H1 (cell line): ENCODE data around the gene ZNF581. TPM values are rescaled to one million over a fixed set of nuclear protein-coding genes. Genes with fewer than 3 reads are reported as not detected.

Experiments used
- CTCF ChIA-PET: fragments of 300-600 bp; sonication (Branson Sonifier 250); formaldehyde crosslinking; loops from one replicate; lab custom pipeline; 2021; ENCODE audit not compliant: partially characterized antibody; lab: Charles Lee
- POLR2A ChIA-PET: fragments of 300-600 bp; sonication (Branson Sonifier 250); formaldehyde crosslinking; loops from one replicate; lab custom pipeline; 2021; ENCODE audit warnings: inconsistent platforms; ENCODE audit not compliant: partially characterized antibody; lab: Charles Lee
- DNase-seq, 2 experiments: peaks; one replicate each; pipeline versions ENCODE4 v3.0.0 to v3.0.0-alpha.2; 2010 to 2022; ENCODE audit warnings: low spot score in 2 of 2, low read depth in 1 of 2, mixed read lengths in 1 of 2
- FAIRE-seq: peaks from 2 replicates; lab custom pipeline; 2011; peaks lifted over from hg19 to GRCh38; lab: Jason Lieb, UNC
- H2AFZ ChIP-seq: 2 replicates; pipeline ENCODE4 v1.8.1; 2012; ENCODE audit warnings: low read length, inconsistent platforms
- H2AK5ac ChIP-seq: 2 replicates; pipeline ENCODE4 v1.6.1; 2013; ENCODE audit warnings: low read depth, low read length
- H2BK120ac ChIP-seq: replicated peaks from 2 replicates; pipeline ENCODE3; 2013; ENCODE audit warnings: low read depth, low read length, inconsistent platforms
- H2BK12ac ChIP-seq: 2 replicates; pipeline ENCODE4 v1.6.1; 2013; ENCODE audit warnings: low read depth, low read length
- H2BK15ac ChIP-seq: 2 replicates; pipeline ENCODE4 v1.6.1; 2013; ENCODE audit warnings: low read length
- H2BK20ac ChIP-seq: 2 replicates; pipeline ENCODE4 v1.6.1; 2013; ENCODE audit warnings: low read length
- H2BK5ac ChIP-seq: 2 replicates; pipeline ENCODE4 v1.6.1; 2013; ENCODE audit warnings: low read depth, low read length
- H3K14ac ChIP-seq: 2 replicates; pipeline ENCODE4 v1.6.1; 2013; ENCODE audit warnings: inconsistent platforms; ENCODE audit not compliant: insufficient read length
- H3K18ac ChIP-seq: 2 replicates; pipeline ENCODE4 v1.6.1; 2013; ENCODE audit warnings: low read length; ENCODE audit errors: extremely low read depth
- H3K23ac ChIP-seq: 2 replicates; pipeline ENCODE4 v1.6.1; 2013; ENCODE audit warnings: inconsistent platforms; ENCODE audit not compliant: insufficient read length
- H3K23me2 ChIP-seq: 2 replicates; pipeline ENCODE4 v1.6.1; 2013; ENCODE audit warnings: low read depth, low read length
- H3K27ac ChIP-seq: 2 replicates; pipeline ENCODE4 v1.6.1; 2011; ENCODE audit warnings: low read depth, low read length, inconsistent platforms
- H3K27me3 ChIP-seq, 4 experiments: replicated peaks in 1 of 4; 1 replicate in 1 of 4; 2 replicates in 3 of 4; pipeline versions ENCODE4 v1.6.1 to v1.8.1; 2011 to 2013; ENCODE audit warnings: low read length in 3 of 4, mild to moderate bottlenecking in 3 of 4, inconsistent platforms in 2 of 4, mixed read lengths in 2 of 4, moderate library complexity in 1 of 4; ENCODE audit not compliant: control insufficient read depth in 3 of 4, insufficient read depth in 3 of 4; ENCODE audit errors: extremely low read depth in 1 of 4
- H3K36me3 ChIP-seq, 4 experiments: 2 replicates each; pipeline versions ENCODE4 v1.6.1 to v1.8.1; 2011 to 2013; ENCODE audit warnings: mild to moderate bottlenecking in 4 of 4, low read length in 3 of 4, moderate library complexity in 2 of 4, control low read depth in 1 of 4, inconsistent platforms in 1 of 4; ENCODE audit not compliant: insufficient read depth in 4 of 4, control insufficient read depth in 2 of 4
- H3K4ac ChIP-seq: replicated peaks from 2 replicates; pipeline ENCODE3; 2013; ENCODE audit warnings: low read length, low read depth, mixed read lengths, inconsistent platforms; ENCODE audit not compliant: insufficient read length
- H3K4me1 ChIP-seq, 4 experiments: replicated peaks in 1 of 4; 1 replicate in 1 of 4; 2 replicates in 3 of 4; pipeline versions ENCODE4 v1.6.1 to v1.8.1; 2011 to 2013; ENCODE audit warnings: low read length in 3 of 4, inconsistent platforms in 2 of 4, mixed read lengths in 1 of 4; ENCODE audit not compliant: insufficient read depth in 4 of 4, control insufficient read depth in 3 of 4
- H3K4me2 ChIP-seq, 2 experiments: 2 replicates each; pipeline versions ENCODE4 v1.6.1 to v1.8.1; 2011 to 2013; ENCODE audit warnings: low read depth in 2 of 2, low read length in 2 of 2, control low read depth in 1 of 2, inconsistent platforms in 1 of 2, mild to moderate bottlenecking in 1 of 2; ENCODE audit not compliant: insufficient read depth in 1 of 2
- H3K4me3 ChIP-seq, 4 experiments: fragments of 200-600, 300-600 bp in 1 of 4; sonication (generic), shearing (Covaris generic), sonication (Bioruptor Twin) in 1 of 4; 2 replicates each; pipeline versions ENCODE4 v1.5.1 to v1.8.1; 2011 to 2016; ENCODE audit warnings: low read length in 4 of 4, low read depth in 3 of 4, control low read depth in 2 of 4, inconsistent platforms in 2 of 4, mild to moderate bottlenecking in 2 of 4, mixed read lengths in 1 of 4, moderate library complexity in 1 of 4; ENCODE audit not compliant: insufficient read depth in 2 of 4; ENCODE audit errors: extremely low read depth in 1 of 4
- H3K56ac ChIP-seq: replicated peaks from 2 replicates; pipeline ENCODE3; 2013; ENCODE audit warnings: low read depth, mild to moderate bottlenecking, mixed read lengths, low read length, inconsistent platforms; ENCODE audit not compliant: insufficient read length
- H3K79me1 ChIP-seq: 2 replicates; pipeline ENCODE4 v1.6.1; 2013; ENCODE audit warnings: low read depth, low read length, control low read depth
- H3K79me2 ChIP-seq, 2 experiments: 2 replicates each; pipeline versions ENCODE4 v1.6.1 to v1.8.1; 2012 to 2013; ENCODE audit warnings: low read length in 2 of 2, mild to moderate bottlenecking in 2 of 2, inconsistent platforms in 1 of 2; ENCODE audit not compliant: insufficient read depth in 2 of 2, control insufficient read depth in 1 of 2
- H3K9ac ChIP-seq, 4 experiments: replicated peaks in 1 of 4; 1 replicate in 1 of 4; 2 replicates in 3 of 4; pipeline versions ENCODE4 v1.6.1 to v1.8.1; 2011 to 2013; ENCODE audit warnings: low read depth in 3 of 4, low read length in 3 of 4, control low read depth in 2 of 4, mild to moderate bottlenecking in 2 of 4, moderate library complexity in 2 of 4, inconsistent platforms in 1 of 4; ENCODE audit errors: extremely low read depth in 1 of 4
- H3K9me3 ChIP-seq, 2 experiments: 2 replicates each; pipeline versions ENCODE4 v1.6.1 to v1.8.1; 2012 to 2013; ENCODE audit warnings: mild to moderate bottlenecking in 2 of 2, moderate library complexity in 2 of 2, control low read depth in 1 of 2, inconsistent platforms in 1 of 2, low read depth in 1 of 2, low read length in 1 of 2, mixed read lengths in 1 of 2; ENCODE audit not compliant: insufficient read depth in 2 of 2
- H4K20me1 ChIP-seq, 2 experiments: replicated peaks in 1 of 2; 2 replicates each; pipeline versions ENCODE3 to v1.8.1; 2011 to 2013; ENCODE audit warnings: inconsistent platforms in 2 of 2, low read length in 2 of 2, mild to moderate bottlenecking in 1 of 2; ENCODE audit not compliant: insufficient read depth in 2 of 2, control insufficient read depth in 1 of 2
- H4K5ac ChIP-seq: 2 replicates; pipeline ENCODE4 v1.6.1; 2013; ENCODE audit warnings: low read length, low read depth, mixed read lengths, inconsistent platforms; ENCODE audit not compliant: insufficient read length
- H4K8ac ChIP-seq: 2 replicates; pipeline ENCODE4 v1.8.0; 2013; ENCODE audit warnings: mild to moderate bottlenecking, moderate library complexity, low read length, inconsistent platforms; ENCODE audit not compliant: insufficient read depth; ENCODE audit errors: extremely low read depth
- H4K91ac ChIP-seq: replicated peaks from 2 replicates; pipeline ENCODE3; 2013; ENCODE audit warnings: low read length, mixed read lengths, inconsistent platforms; ENCODE audit not compliant: insufficient read length
- KDM4A ChIP-seq: IDR thresholded peaks from one replicate; pipeline ENCODE4 v1.7.1; 2012; ENCODE audit warnings: low read depth, mild to moderate bottlenecking, moderate library complexity, low read length, inconsistent platforms; ENCODE audit not compliant: severe bottlenecking
- TBP ChIP-seq: IDR thresholded peaks from 2 replicates; pipeline ENCODE4 v1.6.1; 2011; ENCODE audit warnings: low read depth, low read length, improper control_type of control experiment
- WGBS, 2 experiments: shearing (Covaris generic) in 1 of 2; methylation state at CpG; one replicate each; pipeline versions ENCODE4 v1.1.6 to v1.1.7; 2013 to 2015; ENCODE audit warnings: low lambda C conversion rate in 2 of 2, mixed read lengths in 2 of 2, inconsistent platforms in 1 of 2, low coverage in 1 of 2, missing lambda C conversion rate in 1 of 2; ENCODE audit not compliant: insufficient replicate concordance in 2 of 2, insufficient coverage in 1 of 2, insufficient read length in 1 of 2; ENCODE audit errors: extremely low coverage in 1 of 2, missing lambda C conversion rate in 1 of 2; 5-methylcytosine and 5-hydroxymethylcytosine counted together
- polyA plus RNA-seq, 7 experiments: library from polyadenylated mRNA; depleted of rRNA in 3 of 7; stranded (reverse) in 5 of 7; unstranded in 2 of 7; fragments of >200 nt in 5 of 7; fragments of 200-250 nt in 2 of 7; gene quantifications; 1 replicate in 5 of 7; 2 replicates in 1 of 7; 4 replicates in 1 of 7; pipeline versions ENCODE4 v1.2.1 to v1.2.3, GENCODE V29; 2011 to 2013; ENCODE audit warnings: missing spikeins in 2 of 7, mixed read lengths in 2 of 7
- total RNA-seq: library from RNA; stranded (reverse); fragmentation: NEBNext Ultra II Directional; extraction: Animal tissue kit (Norgen Biotek cat#: 25700); gene quantifications from 2 replicates; pipeline ENCODE4 v1.2.1, GENCODE V29; 2021

ZNF581 gene
- total and polyA plus RNA-seq, 2 of the 8 experiments (the other 6 are each of a cell fraction or from before 2014, with no cell fraction given): 73.0 to 76.1 TPM

- Histone ChIP-seq H2BK5ac (peak overlapping the region; percentile 95), H3K56ac (peak overlapping the region; percentile 5), H3K23ac (no peak overlapping the region), H4K91ac (peak overlapping the region; percentile 8), H3K23me2 (peaks cover 11% of the 10 kb centered on the region), H3K4me3 (peak overlapping the region; percentile 68 to 99 (median 92)), H3K14ac (no peak overlapping the region), H3K36me3 (no peaks in the 10 kb centered on the region), H3K79me2 (peaks cover 4 to 25% of the 10 kb centered on the region in 2 experiments; a peak in 3 of 4 replicates), H4K8ac (peak overlapping the region; percentile 89; the same call in 1 of the 2 replicates), H2AFZ (no peak overlapping the region), H3K79me1 (peaks cover 13% of the 10 kb centered on the region), H4K5ac (peak overlapping the region; percentile 79), H2BK15ac (peak overlapping the region; percentile 46; the same call in 1 of the 2 replicates), H3K27me3 (no peaks in the 10 kb centered on the region), H3K18ac (peak overlapping the region; percentile 26), H3K4me2 (peak overlapping the region; percentile 78 to 91), H3K27ac (peak overlapping the region; percentile 84), H3K9me3 (no peaks in the 10 kb centered on the region; a peak in 1 of 4 replicates), H3K9ac (peak overlapping the region; percentile 75 to 88 (median 80)), H2BK120ac (no peak overlapping the region), H3K4ac (no peak overlapping the region), H3K4me1 (peaks cover 6 to 9% (median 6%) of the 10 kb centered on the region in 4 experiments), H2BK20ac (no peak overlapping the region), H4K20me1 (peaks cover 3 to 10% of the 10 kb centered on the region in 2 experiments), H2BK12ac (0 out of 2 replicates have a peak overlapping the region, but pooled peaks have one; percentile 39), H2AK5ac (no peak overlapping the region; the same call in 1 of the 2 replicates)
- CTCF ChIA-PET: interaction anchor here (2.6 kb wide), 1 partner anchor 29 kb away, joined by 9 read pairs; the partner anchor contains the start of gene ZNF865
- FAIRE-seq (no peak), DNase-seq (no peak)
- POLR2A ChIA-PET: interaction anchor here (0.8 to 8.8 kb wide), 5 partner anchors 11 to 149 kb away, joined by 3 to 96 read pairs (median 4); partner anchors contain the start of genes CCDC106, ZNF581 and ZNF784
- TF ChIP-seq KDM4A: peak; percentile 12
- TF ChIP-seq TBP: no peak
- 18% methylated on average over 9 of the region's 9 CpGs; no CpG with 5 or more reads in 1 of the 2 experiments for whole genome bisulfite sequencing, 2 experiments
Measured at GRCh38 chr19:55635334-55635717, 8.1 kb upstream of the ZNF581 start.
